Activated CD8-positive, alpha-beta T cell treated with anti-CD3 and anti-CD28 coated beads, Interleukin-2, amount 10 ng/mL, durations not matched to agents 7 days and 5 days (primary cell): ENCODE measurements around the gene SV2C. TPM values are rescaled to one million over a fixed set of nuclear protein-coding genes. Genes with fewer than 3 reads are reported as not detected.

Experiments
- ATAC-seq: fragments of 150-1000 bp; cut with Tn5 transposase; one replicate; pipeline ENCODE4 v1.10.0; 2021; ENCODE audit warnings: moderate library complexity
- CTCF ChIA-PET: fragments of 350-600 bp; sonication (Branson Sonifier 250); formaldehyde crosslinking; loops from one replicate; lab custom pipeline; 2021; ENCODE audit warnings: antibody characterized with exemption; lab: Charles Lee
- POLR2A ChIA-PET: fragments of 350-600 bp; sonication (Branson Sonifier 250); formaldehyde crosslinking; loops from one replicate; lab custom pipeline; 2021; ENCODE audit warnings: antibody characterized with exemption; lab: Charles Lee
- DNase-seq: peaks from one replicate; pipeline ENCODE4 v3.0.0-alpha.2; 2020
- H3K27ac Mint-ChIP-seq: one replicate; pipeline ENCODE4 v1.8.0; 2021; ENCODE audit warnings: mild to moderate bottlenecking, mixed read lengths
- H3K27me3 Mint-ChIP-seq: one replicate; pipeline ENCODE4 v1.8.0; 2021; ENCODE audit warnings: low read depth, mixed read lengths
- H3K36me3 Mint-ChIP-seq: one replicate; pipeline ENCODE4 v1.8.0; 2021; ENCODE audit warnings: low read depth, mixed read lengths
- H3K4me1 Mint-ChIP-seq: one replicate; pipeline ENCODE4 v1.8.0; 2021; ENCODE audit warnings: low read depth, mixed read lengths
- H3K4me3 Mint-ChIP-seq: one replicate; pipeline ENCODE4 v1.8.0; 2021; ENCODE audit warnings: mild to moderate bottlenecking, mixed read lengths
- H3K9me3 Mint-ChIP-seq: one replicate; pipeline ENCODE4 v1.8.0; 2022; ENCODE audit warnings: mixed read lengths; ENCODE audit not compliant: insufficient read depth
- total RNA-seq, 2 experiments: library from RNA; stranded (reverse); gene quantifications; one replicate each; pipeline ENCODE4 v1.2.3, GENCODE V29; 2021

The SV2C gene
- total RNA-seq, 2 experiments from 2014 or later = 0.03 TPM; not detected in 1

DNA sequence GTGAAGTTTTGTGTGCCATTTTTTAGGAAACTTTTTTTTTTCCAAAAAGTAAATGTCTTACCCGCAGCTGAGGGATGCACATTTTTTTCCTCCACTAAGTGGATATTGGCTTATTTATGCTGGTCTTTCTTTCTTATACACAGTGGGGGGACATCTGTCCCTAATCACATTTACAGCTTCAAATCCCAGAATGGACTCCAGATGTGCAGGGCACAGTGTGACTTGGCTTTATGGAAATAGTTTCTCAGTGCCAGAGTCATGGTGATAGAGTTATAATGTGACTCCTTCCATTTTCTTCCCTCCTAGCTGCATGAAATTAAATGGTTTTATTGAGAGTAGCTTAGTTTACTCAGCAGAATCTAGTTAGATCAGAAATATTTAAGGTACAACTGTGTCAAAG is 66.5 kb downstream of the SV2C start:
- POLR2A ChIA-PET = no interaction called here
- no peak for ATAC-seq
- peaks cover 9% of the 10 kb centered on the region for H3K27me3 Mint-ChIP-seq

DNA sequence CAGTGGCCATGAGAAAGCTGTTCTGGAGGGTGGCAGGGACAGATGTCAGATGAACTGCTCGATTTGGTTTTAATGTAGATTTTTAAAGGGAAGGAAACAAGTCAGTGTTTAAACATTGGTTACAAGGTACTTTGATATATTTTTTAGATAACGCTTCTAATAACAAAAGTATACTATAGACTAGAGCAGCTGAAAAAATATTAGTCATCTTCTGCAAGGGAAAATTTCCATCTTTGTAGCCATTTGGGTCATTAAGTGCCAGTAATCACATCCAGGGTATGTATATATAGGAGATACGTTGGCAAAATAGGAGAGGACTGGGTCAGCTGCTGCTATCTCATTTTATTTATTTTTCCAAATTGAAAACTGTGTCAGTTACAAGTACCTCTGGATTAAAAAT is 69.0 kb downstream of the SV2C start:
- H3K4me1 Mint-ChIP-seq = no peaks in the 10 kb centered on the region
- H3K27me3 Mint-ChIP-seq = peaks cover 16% of the 10 kb centered on the region
- DNase-seq (no peak), ATAC-seq (no peak)
- H3K36me3 Mint-ChIP-seq = no peaks in the 10 kb centered on the region
- H3K27ac Mint-ChIP-seq = no peak overlapping the region
- no peaks in the 10 kb centered on the region for H3K9me3 Mint-ChIP-seq
- CTCF ChIA-PET = interaction anchor here (1.5 kb wide), 1 partner anchor 23 kb away, joined by 4 read pairs; no protein-coding TSS in a partner anchor
- H3K4me3 Mint-ChIP-seq = no peak overlapping the region
- POLR2A ChIA-PET = no interaction called here

More for the DNA sequence above, 66.5 kb downstream of the SV2C start:
- Mint-ChIP-seq H3K9me3 (no peaks in the 10 kb centered on the region), H3K4me3 (no peak overlapping the region), H3K27ac (no peak overlapping the region), H3K36me3 (no peaks in the 10 kb centered on the region), H3K4me1 (no peaks in the 10 kb centered on the region)
- CTCF ChIA-PET = interaction anchor here (2.0 kb wide), 1 partner anchor 25 kb away, joined by 5 read pairs; no protein-coding TSS in a partner anchor
- DNase-seq = no peak

DNA sequence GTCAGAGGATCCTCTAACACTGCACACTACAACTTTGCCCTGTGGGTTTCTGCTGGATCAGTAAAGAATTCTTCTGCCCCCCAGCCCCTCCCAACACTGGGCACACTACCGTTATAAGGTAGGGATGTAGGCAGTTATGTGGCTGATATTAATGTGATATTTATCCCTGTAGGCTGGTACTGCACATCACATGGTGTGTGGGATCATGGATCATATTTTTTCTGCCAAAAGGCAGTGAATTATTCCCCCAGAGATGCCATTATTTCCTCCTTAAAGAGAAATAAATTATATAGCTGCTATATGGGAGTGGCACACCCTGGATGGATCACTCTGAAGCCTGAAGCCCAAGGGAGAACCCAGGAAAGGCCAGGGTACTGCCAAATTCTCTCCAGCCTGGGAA is 69.5 kb downstream of the SV2C start:
- Mint-ChIP-seq H3K4me1 (no peaks in the 10 kb centered on the region), H3K27ac (no peak overlapping the region), H3K27me3 (peaks cover 15% of the 10 kb centered on the region), H3K36me3 (no peaks in the 10 kb centered on the region), H3K4me3 (no peak overlapping the region), H3K9me3 (no peaks in the 10 kb centered on the region)
- ATAC-seq (no peak), DNase-seq (no peak)
- CTCF ChIA-PET = interaction anchor here (1.5 kb wide), 1 partner anchor 22 kb away, joined by 4 read pairs; no protein-coding TSS in a partner anchor
- POLR2A ChIA-PET = no interaction called here

- Mint-ChIP-seq H3K9me3 (no peaks in the 10 kb centered on the region), H3K27ac (no peak overlapping the region), H3K4me1 (no peaks in the 10 kb centered on the region), H3K27me3 (peaks cover 15% of the 10 kb centered on the region), H3K36me3 (no peaks in the 10 kb centered on the region), H3K4me3 (no peak overlapping the region)
- ChIA-PET POLR2A (no interaction called here), CTCF (interaction anchor here (1.5 kb wide), 1 partner anchor 22 kb away, joined by 4 read pairs; no protein-coding TSS in a partner anchor)
- DNase-seq (no peak), ATAC-seq (no peak)
These were observed 70.1 kb downstream of the SV2C start for GRCh38 chr5:76153271-76153670.

- ChIA-PET CTCF (no interaction called here), POLR2A (no interaction called here)
These were observed 71.0 kb downstream of the SV2C start for GRCh38 chr5:76154009-76154690.

DNA sequence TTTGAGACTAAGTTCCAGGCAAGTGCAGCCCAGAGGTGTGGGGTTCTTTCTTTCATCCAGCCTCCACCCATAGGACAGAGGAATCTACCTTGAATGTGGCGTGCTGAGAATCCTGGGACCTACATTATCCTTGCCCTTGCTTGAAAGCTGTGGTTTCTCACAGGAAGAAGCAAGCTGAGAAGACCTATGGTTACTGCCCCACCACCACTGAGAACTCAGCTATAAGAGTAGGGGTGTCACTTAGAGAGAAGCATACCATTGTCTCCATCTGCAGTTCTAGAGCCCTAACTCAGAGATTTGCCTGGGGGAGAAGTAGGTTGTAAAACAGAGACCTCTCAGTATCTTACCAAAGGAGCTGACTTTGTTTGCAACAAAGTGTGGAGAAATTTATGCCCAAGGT is 72.4 kb downstream of the SV2C start:
- no peaks in the 10 kb centered on the region for H3K36me3 Mint-ChIP-seq
- DNase-seq = no peak
- H3K9me3 Mint-ChIP-seq = no peaks in the 10 kb centered on the region
- H3K27me3 Mint-ChIP-seq = peaks cover 15% of the 10 kb centered on the region
- H3K4me3 Mint-ChIP-seq = no peak overlapping the region
- H3K4me1 Mint-ChIP-seq = no peaks in the 10 kb centered on the region
- ChIA-PET CTCF (interaction anchor here (1.6 kb wide), 1 partner anchor 20 kb away, joined by 6 read pairs; no protein-coding TSS in a partner anchor), POLR2A (no interaction called here)
- no peak for ATAC-seq
- H3K27ac Mint-ChIP-seq = no peak overlapping the region

More at GRCh38 chr5:76154009-76154690, 71.0 kb downstream of the SV2C start:
- H3K4me1 Mint-ChIP-seq = no peaks in the 10 kb centered on the region
- peaks cover 15% of the 10 kb centered on the region for H3K27me3 Mint-ChIP-seq
- ATAC-seq (no peak), DNase-seq (no peak)
- H3K9me3 Mint-ChIP-seq = no peaks in the 10 kb centered on the region
- H3K36me3 Mint-ChIP-seq = no peaks in the 10 kb centered on the region
- no peak overlapping the region for H3K27ac Mint-ChIP-seq
- no peak overlapping the region for H3K4me3 Mint-ChIP-seq

DNA sequence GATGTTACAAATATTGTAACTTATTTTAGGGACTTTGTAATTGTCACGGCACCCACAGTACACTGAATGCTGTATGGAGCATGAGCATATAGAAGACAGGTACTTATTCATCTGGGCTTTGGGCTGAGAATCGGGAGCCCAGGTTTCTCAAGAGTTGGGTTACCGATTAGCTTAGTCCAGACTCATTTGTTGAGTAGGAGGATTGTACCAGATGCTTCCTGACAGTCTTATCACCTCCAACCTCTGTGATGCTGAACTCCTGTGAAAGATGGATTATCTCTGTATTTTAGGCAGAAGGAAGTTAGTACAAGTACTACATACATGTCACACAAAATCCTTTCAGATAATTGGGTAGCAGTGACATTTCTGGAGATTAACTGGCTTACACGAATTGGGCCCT is 79.2 kb downstream of the SV2C start:
- no peaks in the 10 kb centered on the region for H3K9me3 Mint-ChIP-seq
- ATAC-seq = no peak
- H3K27me3 Mint-ChIP-seq = peaks cover 24% of the 10 kb centered on the region
- no peak overlapping the region for H3K4me3 Mint-ChIP-seq
- no peaks in the 10 kb centered on the region for H3K4me1 Mint-ChIP-seq
- ChIA-PET CTCF (interaction anchor here (0.7 kb wide), 1 partner anchor 12 kb away, joined by 3 read pairs; no protein-coding TSS in a partner anchor), POLR2A (no interaction called here)
- H3K27ac Mint-ChIP-seq = no peak overlapping the region
- no peak for DNase-seq
- H3K36me3 Mint-ChIP-seq = no peaks in the 10 kb centered on the region

DNA sequence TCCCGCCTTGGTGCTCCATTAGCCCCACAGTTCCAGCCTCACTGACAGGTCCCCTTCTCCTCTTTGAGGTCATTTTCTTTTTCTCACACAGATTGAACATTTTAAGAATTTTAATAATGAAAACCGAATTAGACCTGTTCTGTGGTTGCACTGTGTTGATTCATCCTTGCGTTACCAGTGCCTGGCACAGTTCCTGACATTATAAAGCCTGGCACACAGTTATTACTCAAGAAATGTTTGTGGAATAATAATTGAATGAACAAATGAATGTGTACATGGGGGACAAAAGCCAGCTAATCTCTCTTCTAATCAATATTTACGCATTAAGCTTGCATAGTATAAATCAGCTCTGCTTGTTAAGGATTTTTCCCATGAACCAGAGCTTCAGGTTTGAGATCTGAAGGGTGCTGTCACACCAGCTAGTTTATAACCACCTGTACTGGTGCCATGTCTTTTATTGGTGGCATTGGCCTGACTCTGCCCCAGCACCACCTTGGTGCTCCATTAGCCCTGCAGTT is 80.0 kb downstream of the SV2C start:
- no peak for DNase-seq
- Mint-ChIP-seq H3K9me3 (no peaks in the 10 kb centered on the region), H3K4me3 (no peak overlapping the region), H3K27ac (no peak overlapping the region), H3K36me3 (no peaks in the 10 kb centered on the region), H3K27me3 (peaks cover 24% of the 10 kb centered on the region), H3K4me1 (no peaks in the 10 kb centered on the region)
- no peak for ATAC-seq
- ChIA-PET CTCF (interaction anchor here (1.8 kb wide), 1 partner anchor 12 kb away, joined by 13 read pairs; no protein-coding TSS in a partner anchor), POLR2A (no interaction called here)

DNA sequence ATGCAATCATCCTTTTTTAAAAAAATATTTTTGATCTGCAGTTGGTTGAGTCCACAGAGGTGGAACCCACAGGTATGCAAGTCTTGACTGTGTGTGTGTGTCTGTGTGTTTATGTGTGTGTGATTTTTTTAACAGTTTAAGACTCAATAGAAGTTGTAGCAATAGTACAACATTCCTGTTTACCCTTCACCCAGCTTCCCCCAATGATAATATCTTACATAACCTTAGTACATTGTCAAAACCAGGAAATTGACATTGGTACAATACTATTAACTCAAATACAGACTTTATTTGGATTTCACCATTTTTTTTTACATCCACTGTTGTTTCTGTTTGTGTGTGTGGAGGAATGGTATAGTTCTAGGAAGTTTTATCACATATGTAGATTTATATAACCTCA is 81.8 kb downstream of the SV2C start:
- no peaks in the 10 kb centered on the region for H3K4me1 Mint-ChIP-seq
- ATAC-seq = no peak
- no peak overlapping the region for H3K27ac Mint-ChIP-seq
- H3K36me3 Mint-ChIP-seq = no peaks in the 10 kb centered on the region
- no peak for DNase-seq
- ChIA-PET CTCF (no interaction called here), POLR2A (no interaction called here)
- H3K4me3 Mint-ChIP-seq = no peak overlapping the region
- peaks cover 27% of the 10 kb centered on the region for H3K27me3 Mint-ChIP-seq
- no peaks in the 10 kb centered on the region for H3K9me3 Mint-ChIP-seq

GRCh38 chr5:76165711-76166374 is 82.7 kb downstream of the SV2C start:
- Mint-ChIP-seq H3K27ac (no peak overlapping the region), H3K36me3 (no peaks in the 10 kb centered on the region), H3K9me3 (no peaks in the 10 kb centered on the region), H3K27me3 (peaks cover 25% of the 10 kb centered on the region), H3K4me1 (no peaks in the 10 kb centered on the region), H3K4me3 (no peak overlapping the region)
- DNase-seq (no peak), ATAC-seq (no peak)
- POLR2A ChIA-PET = no interaction called here
- CTCF ChIA-PET = interaction anchor here (2.6 kb wide), 1 partner anchor 10 kb away, joined by 31 read pairs; no protein-coding TSS in a partner anchor

GRCh38 chr5:76166886-76167576 is 83.8 kb downstream of the SV2C start:
- ChIA-PET CTCF (interaction anchor here (1.1 to 2.6 kb wide), 3 partner anchors 9 to 90 kb away, joined by 3 to 31 read pairs (median 4); no protein-coding TSS in a partner anchor), POLR2A (no interaction called here)
- ATAC-seq = no peak
- Mint-ChIP-seq H3K27me3 (peaks cover 22% of the 10 kb centered on the region), H3K36me3 (no peaks in the 10 kb centered on the region), H3K4me1 (no peaks in the 10 kb centered on the region), H3K27ac (no peak overlapping the region), H3K9me3 (no peaks in the 10 kb centered on the region), H3K4me3 (no peak overlapping the region)
- no peak for DNase-seq
